HepG2 (cell line): ENCODE data around the gene CRHBP. TPM values are rescaled to one million over a fixed set of nuclear protein-coding genes. Genes with fewer than 3 reads are reported as not detected.
"Not testable (repeated sequence)": the region's sequence is repeated elsewhere in the genome, so short reads cannot be mapped to it uniquely, and the experiment has no call there.

Experiments
- ATAC-seq: fragments of 200-7000 bp; cut with Tn5 transposase; 3 replicates; pipeline ENCODE4 v1.9.1; 2020; ENCODE audit warnings: mild to moderate bottlenecking, moderate library complexity
- BruUV-seq: library from RNA; stranded (reverse); fragments of 400-500 nt; replicated peaks from 2 replicates; lab custom pipeline; 2021; lab: Mats Ljungman, UMichigan
- CTCF ChIA-PET: fragments of 300-600 bp; formaldehyde crosslinking; extraction: SDS; loops from one replicate; lab custom pipeline; 2021; ENCODE audit warnings: low total read pairs, inconsistent platforms, low intra/inter-chr PET ratio; lab: Yijun Ruan, JAX
- POLR2A ChIA-PET: fragments of 350-600 bp; sonication (Branson Sonifier 250); formaldehyde crosslinking; loops from one replicate; lab custom pipeline; 2020; ENCODE audit warnings: antibody characterized with exemption, inconsistent platforms; lab: Yijun Ruan, JAX
- DNase-seq: peaks from one replicate; pipeline ENCODE4 v3.0.0-alpha.2; 2015; ENCODE audit warnings: low spot score
- FAIRE-seq: peaks from 3 replicates; lab custom pipeline; 2011; peaks lifted over from hg19 to GRCh38; lab: Jason Lieb, UNC
- H2AFZ ChIP-seq: one replicate; pipeline ENCODE4 v1.6.1; 2011; ENCODE audit warnings: low read length, inconsistent platforms
- H3K27ac ChIP-seq: fragments of 300-600 bp; 3 replicates; pipeline ENCODE4 v1.8.0; 2011; ENCODE audit warnings: mixed run types, mild to moderate bottlenecking, mixed read lengths, low read length, inconsistent platforms; ENCODE audit not compliant: insufficient read depth; ENCODE audit errors: extremely low read length
- H3K27me3 ChIP-seq, 2 experiments: fragments of 200-600 bp in 1 of 2; 2 replicates in 1 of 2; 3 replicates in 1 of 2; pipeline versions ENCODE4 v1.6.0 to v1.8.0; 2011; ENCODE audit warnings: low read length in 2 of 2, mild to moderate bottlenecking in 2 of 2, moderate library complexity in 2 of 2, inconsistent platforms in 1 of 2; ENCODE audit not compliant: insufficient read depth in 2 of 2, control insufficient read depth in 1 of 2
- H3K36me3 ChIP-seq, 2 experiments: fragments of 200-600 bp in 1 of 2; replicated peaks in 1 of 2; 2 replicates in 1 of 2; 3 replicates in 1 of 2; pipeline versions ENCODE4 v1.5.1 to v1.8.0; 2011; ENCODE audit warnings: low read length in 2 of 2, inconsistent platforms in 1 of 2; ENCODE audit not compliant: insufficient read depth in 2 of 2, control insufficient read depth in 1 of 2
- H3K4me1 ChIP-seq: 2 replicates; pipeline ENCODE4 v1.5.1; 2012; ENCODE audit warnings: low read length, inconsistent platforms; ENCODE audit not compliant: insufficient read depth
- H3K4me2 ChIP-seq: 2 replicates; pipeline ENCODE4 v1.6.0; 2011; ENCODE audit warnings: low read depth, low read length, inconsistent platforms
- H3K4me3 ChIP-seq, 3 experiments: fragments of 200-600 bp in 1 of 3; sonication (generic), shearing (Covaris generic) in 1 of 3; replicated peaks in 1 of 3; 2 replicates each; pipeline ENCODE4 v1.5.1; 2011 to 2016; ENCODE audit warnings: low read length in 3 of 3, inconsistent platforms in 2 of 3, low read depth in 2 of 3, mild to moderate bottlenecking in 2 of 3, control low read depth in 1 of 3, mixed read lengths in 1 of 3; ENCODE audit not compliant: insufficient read depth in 1 of 3
- H3K79me2 ChIP-seq: one replicate; pipeline ENCODE4 v1.6.1; 2011; ENCODE audit warnings: low read length, inconsistent platforms; ENCODE audit not compliant: insufficient read depth
- H3K9ac ChIP-seq: 2 replicates; pipeline ENCODE4 v1.6.0; 2011; ENCODE audit warnings: mild to moderate bottlenecking, low read depth, low read length, inconsistent platforms; ENCODE audit not compliant: insufficient read depth
- H3K9me3 ChIP-seq: 2 replicates; pipeline ENCODE4 v1.5.1; 2012; ENCODE audit warnings: mild to moderate bottlenecking, low read length
- H4K20me1 ChIP-seq: 2 replicates; pipeline ENCODE4 v1.6.0; 2011; ENCODE audit warnings: inconsistent platforms, mild to moderate bottlenecking, low read length, moderate library complexity; ENCODE audit not compliant: insufficient read depth
- ARID5B ChIP-seq: IDR thresholded peaks from 2 replicates; pipeline ENCODE4 v1.4.0; 2020; ENCODE audit warnings: mild to moderate bottlenecking, missing genetic modification reagents
- CEBPB ChIP-seq: IDR thresholded peaks from 2 replicates; pipeline ENCODE4 v1.6.1; 2011; ENCODE audit warnings: low read depth, low read length, improper control_type of control experiment, borderline replicate concordance
- FOSL2 ChIP-seq: sonication (generic); formaldehyde crosslinking; IDR thresholded peaks from 2 replicates; pipeline ENCODE4 v1.4.0; 2020; ENCODE audit warnings: missing genetic modification reagents
- FOXP1 ChIP-seq, 2 experiments: fragments of 450-650 bp in 1 of 2; IDR thresholded peaks; 2 replicates each; pipeline ENCODE4 v1.6.1; 2017 to 2018; ENCODE audit warnings: antibody characterized with exemption in 1 of 2
- HNF4A ChIP-seq: sonication (generic); formaldehyde crosslinking; IDR thresholded peaks from 2 replicates; pipeline ENCODE4 v1.4.0; 2020; ENCODE audit warnings: missing genetic modification reagents
- RARA ChIP-seq: IDR thresholded peaks from 2 replicates; pipeline ENCODE4 v1.6.1; 2016; ENCODE audit warnings: missing genetic modification reagents, missing compliant biosample characterization
- TCF7 ChIP-seq: sonication (generic); IDR thresholded peaks from 2 replicates; pipeline ENCODE4 v1.6.1; 2016; ENCODE audit warnings: antibody characterized with exemption, low read depth
- ZBED4 ChIP-seq: sonication (generic); formaldehyde crosslinking; IDR thresholded peaks from 2 replicates; pipeline ENCODE4 v1.4.0; 2020; ENCODE audit warnings: missing genetic modification reagents, borderline replicate concordance
- ZNF644 ChIP-seq: IDR thresholded peaks from 2 replicates; pipeline ENCODE4 v1.6.1; 2016; ENCODE audit warnings: low read depth
- WGBS: methylation state at CpG from one replicate; pipeline ENCODE4 v1.1.6; 2017; ENCODE audit warnings: low lambda C conversion rate; 5-methylcytosine and 5-hydroxymethylcytosine counted together
- in situ Hi-C: cut with HindIII; loops from 2 replicates; pipeline ENCODE4 v1.10.0; 2017; ENCODE audit warnings: low pct_unique_long_range_greater_than_20kb; ENCODE audit not compliant: extremely low pct_ligation_motif_present
- intact Hi-C: fragments of 100-400 bp; cut with micrococcal nuclease; formaldehyde crosslinking; loops from one replicate; pipeline ENCODE4 v1.10.0; 2022; ENCODE audit not compliant: unreplicated experiment
- polyA plus RNA-seq, 8 experiments: library from polyadenylated mRNA; depleted of rRNA in 3 of 8; stranded (reverse) in 7 of 8; unstranded in 1 of 8; fragments of >200 nt; fragmentation: Illumina TruSeq in 4 of 8; extraction: Trizol in 4 of 8; gene quantifications; 2 replicates each; pipeline versions ENCODE4 v1.2.1 to v1.2.3, GENCODE V29; 2011 to 2016; ENCODE audit warnings: low read depth in 4 of 8, missing spikeins in 1 of 8, mixed read lengths in 1 of 8; ENCODE audit not compliant: insufficient read depth in 1 of 8
- total RNA-seq, 5 experiments: library from RNA; depleted of rRNA; stranded (reverse); fragments of >200 nt; fragmentation: Illumina TruSeq; extraction: Trizol; gene quantifications; 2 replicates each; pipeline ENCODE4 v1.2.3, GENCODE V29; 2016; ENCODE audit warnings: low read depth in 1 of 5
- TF ChIP-seq, protein P1 (sequence below): sonication (generic); formaldehyde crosslinking; IDR thresholded peaks from 2 replicates; pipeline ENCODE4 v1.9.0; 2022; ENCODE audit warnings: low read depth, missing genetic modification reagents
- TF ChIP-seq, protein P2 (sequence below), 2 experiments: fragments of 450-650 bp in 1 of 2; sonication (generic) in 1 of 2; formaldehyde crosslinking; IDR thresholded peaks; 2 replicates each; pipeline versions ENCODE4 v1.5.0 to v1.8.0; 2020 to 2022; ENCODE audit warnings: mild to moderate bottlenecking in 1 of 2, missing genetic modification reagents in 1 of 2

Gene CRHBP
- total and polyA plus RNA-seq, 2 of the 13 experiments (the other 11 are each of a cell fraction or from before 2014, with no cell fraction given), result not detected

DNA sequence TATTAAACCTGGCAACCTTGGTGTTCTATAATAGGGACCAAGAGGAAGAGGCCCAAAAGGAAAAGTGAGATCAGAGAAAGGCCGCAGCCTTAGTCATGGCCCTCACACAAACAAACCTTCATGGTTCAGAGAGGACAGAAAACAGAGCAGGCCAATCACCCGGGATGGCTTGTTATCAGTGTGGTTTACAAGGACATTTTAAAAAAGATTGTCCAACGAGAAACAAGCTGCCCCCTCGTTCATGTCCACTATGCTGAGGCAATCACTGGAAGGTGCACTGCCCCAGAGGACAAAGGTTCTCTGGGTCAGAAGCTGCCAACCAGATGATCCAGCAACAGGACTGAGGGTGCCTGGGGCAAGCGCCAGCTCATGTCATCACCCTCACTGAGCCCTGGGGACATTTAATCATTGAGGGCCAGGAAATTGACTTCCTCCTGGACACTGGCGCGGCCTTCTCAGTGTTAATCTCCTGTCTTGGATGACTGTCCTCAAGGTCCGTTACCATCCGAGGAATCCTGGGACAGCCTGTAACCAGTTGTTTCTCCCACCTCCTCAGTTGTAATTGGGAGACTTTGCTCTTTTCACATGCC, 42.4 kb upstream of the CRHBP start:
- FAIRE-seq; H3K27ac ChIP-seq; POLR2A ChIA-PET; H3K4me3 ChIP-seq; intact Hi-C loops; H3K36me3 ChIP-seq; H3K9me3 ChIP-seq; H3K4me1 ChIP-seq; H3K9ac ChIP-seq; H3K79me2 ChIP-seq; H4K20me1 ChIP-seq; CTCF ChIA-PET; BruUV-seq; in situ Hi-C loops; H3K27me3 ChIP-seq; H3K4me2 ChIP-seq; ATAC-seq; H2AFZ ChIP-seq; TF ChIP-seq FOXP1 (IDR thresholded peaks at IDR 0.05): not testable (repeated sequence)
- DNase-seq, result peak; percentile 9
- TF ChIP-seq TCF7 (peak; percentile 14; the same call in 1 of the 2 replicates), FOXP1 (CRISPR knock-in tag; IDR thresholded peaks at IDR 0.05) (peak; percentile 74), CEBPB (peak; percentile 18; the same call in 1 of the 2 replicates), ZNF644 (CRISPR knock-in tag) (peak; percentile 60; the same call in 1 of the 2 replicates), HNF4A (CRISPR knock-in tag) (peak; percentile 40), ZBED4 (CRISPR knock-in tag) (peak; percentile 45; the same call in 1 of the 2 replicates), FOSL2 (CRISPR knock-in tag) (peak; percentile 55), RARA (CRISPR knock-in tag) (peak; percentile 42; the same call in 1 of the 2 replicates), ARID5B (0 out of 2 replicates have a peak, but pooled peaks have one; percentile 8)
- TF ChIP-seq, protein P1, sequence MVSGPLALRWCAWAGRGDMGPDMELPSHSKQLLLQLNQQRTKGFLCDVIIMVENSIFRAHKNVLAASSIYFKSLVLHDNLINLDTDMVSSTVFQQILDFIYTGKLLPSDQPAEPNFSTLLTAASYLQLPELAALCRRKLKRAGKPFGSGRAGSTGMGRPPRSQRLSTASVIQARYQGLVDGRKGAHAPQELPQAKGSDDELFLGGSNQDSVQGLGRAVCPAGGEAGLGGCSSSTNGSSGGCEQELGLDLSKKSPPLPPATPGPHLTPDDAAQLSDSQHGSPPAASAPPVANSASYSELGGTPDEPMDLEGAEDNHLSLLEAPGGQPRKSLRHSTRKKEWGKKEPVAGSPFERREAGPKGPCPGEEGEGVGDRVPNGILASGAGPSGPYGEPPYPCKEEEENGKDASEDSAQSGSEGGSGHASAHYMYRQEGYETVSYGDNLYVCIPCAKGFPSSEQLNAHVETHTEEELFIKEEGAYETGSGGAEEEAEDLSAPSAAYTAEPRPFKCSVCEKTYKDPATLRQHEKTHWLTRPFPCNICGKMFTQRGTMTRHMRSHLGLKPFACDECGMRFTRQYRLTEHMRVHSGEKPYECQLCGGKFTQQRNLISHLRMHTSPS, result peak; percentile 31; the same call in 1 of the 2 replicates
- TF ChIP-seq, protein P2, sequence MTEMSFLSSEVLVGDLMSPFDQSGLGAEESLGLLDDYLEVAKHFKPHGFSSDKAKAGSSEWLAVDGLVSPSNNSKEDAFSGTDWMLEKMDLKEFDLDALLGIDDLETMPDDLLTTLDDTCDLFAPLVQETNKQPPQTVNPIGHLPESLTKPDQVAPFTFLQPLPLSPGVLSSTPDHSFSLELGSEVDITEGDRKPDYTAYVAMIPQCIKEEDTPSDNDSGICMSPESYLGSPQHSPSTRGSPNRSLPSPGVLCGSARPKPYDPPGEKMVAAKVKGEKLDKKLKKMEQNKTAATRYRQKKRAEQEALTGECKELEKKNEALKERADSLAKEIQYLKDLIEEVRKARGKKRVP (CRISPR knock-in tag; IDR thresholded peaks at IDR 0.05), result peak in 1 of 2 experiments; percentile 61; a peak in 1 of 4 replicates
- 9% methylated on average over 4 of the region's 9 CpGs for WGBS
